K562 (cell line): ENCODE data around the gene CCNL2. TPM values are rescaled to one million over a fixed set of nuclear protein-coding genes. Genes with fewer than 3 reads are reported as not detected.

Source experiments
- CTCFL ChIP-seq: IDR thresholded peaks from 2 replicates; pipeline ENCODE4 v1.6.1; 2011; ENCODE audit warnings: borderline replicate concordance, low read depth, mild to moderate bottlenecking, moderate library complexity, low read length; ENCODE audit not compliant: insufficient read depth, poor library complexity, severe bottlenecking
- DIDO1 ChIP-seq: fragments of 450-650 bp; IDR thresholded peaks from 2 replicates; pipeline ENCODE4 v1.6.1; 2016; ENCODE audit warnings: low read depth, missing biosample characterization, missing genetic modification characterization
- EHMT2 ChIP-seq: fragments of 450-650 bp; IDR thresholded peaks from 2 replicates; pipeline ENCODE4 v1.6.1; 2018; ENCODE audit warnings: antibody characterized with exemption
- ELK3 ChIP-seq: fragments of 450-650 bp; formaldehyde crosslinking; IDR thresholded peaks from 2 replicates; pipeline ENCODE4 v1.4.0; 2020; ENCODE audit warnings: mild to moderate bottlenecking
- KDM4B ChIP-seq, 2 experiments: fragments of 450-650 bp in 1 of 2; sonication (generic) in 1 of 2; IDR thresholded peaks; 2 replicates each; pipeline ENCODE4 v1.6.1; 2016 to 2017; ENCODE audit warnings: borderline replicate concordance in 2 of 2, antibody characterized with exemption in 1 of 2, low read depth in 1 of 2, mild to moderate bottlenecking in 1 of 2
- MCM3 ChIP-seq: fragments of 450-650 bp; IDR thresholded peaks from 2 replicates; pipeline ENCODE4 v1.6.1; 2016
- MTA3 ChIP-seq: fragments of 450-650 bp; formaldehyde crosslinking; IDR thresholded peaks from 2 replicates; pipeline ENCODE4 v1.6.1; 2017; ENCODE audit warnings: mild to moderate bottlenecking, borderline replicate concordance
- RBM25 ChIP-seq: fragments of 200-400 bp; formaldehyde crosslinking; IDR thresholded peaks from 2 replicates; pipeline ENCODE4 v1.6.1; 2018; ENCODE audit warnings: low read length, low read depth, moderate library complexity; ENCODE audit not compliant: severe bottlenecking
- SP1 ChIP-seq: sonication (generic); formaldehyde crosslinking; IDR thresholded peaks from 2 replicates; pipeline ENCODE4 v1.8.1; 2022; ENCODE audit warnings: mild to moderate bottlenecking, missing genetic modification reagents
- TAL1 ChIP-seq: fragments of 450-650 bp; IDR thresholded peaks from 2 replicates; pipeline ENCODE4 v1.6.1; 2016; ENCODE audit warnings: mild to moderate bottlenecking
- TBL1XR1 ChIP-seq, 2 experiments: IDR thresholded peaks; 2 replicates each; pipeline ENCODE4 v1.6.1; 2012; ENCODE audit warnings: improper control_type of control experiment in 2 of 2, low read length in 2 of 2, mild to moderate bottlenecking in 1 of 2
- YBX1 ChIP-seq: fragments of 450-650 bp; IDR thresholded peaks from 2 replicates; pipeline ENCODE4 v1.7.1; 2016; ENCODE audit warnings: mild to moderate bottlenecking
- ZNF3 ChIP-seq: fragments of 250-450 bp; sonication (Bioruptor Pico); IDR thresholded peaks from 2 replicates; pipeline ENCODE4 v1.5.0; 2021; ENCODE audit warnings: mild to moderate bottlenecking, moderate library complexity
- ZNF76 ChIP-seq: fragments of 250-450 bp; sonication (Bioruptor Pico); IDR thresholded peaks from 2 replicates; pipeline ENCODE4 v1.4.0; 2020; ENCODE audit warnings: mild to moderate bottlenecking, moderate library complexity, borderline replicate concordance
- polyA plus RNA-seq, 8 experiments: library from polyadenylated mRNA; depleted of rRNA in 4 of 8; stranded (reverse) in 5 of 8; unstranded in 3 of 8; fragments of >200 nt; fragmentation: Nextera tagmentation in 2 of 8; fragmentation: Illumina TruSeq in 1 of 8; extraction: Ambion mirVana in 2 of 8; extraction: Trizol in 1 of 8; gene quantifications; 2 replicates each; pipeline versions ENCODE4 v1.2.1 to v1.2.3, GENCODE V29; 2011 to 2014; ENCODE audit warnings: inconsistent platforms in 1 of 8, missing spikeins in 1 of 8
- total RNA-seq, 7 experiments: library from RNA; depleted of rRNA in 6 of 7; stranded (reverse); fragments of >200 nt in 6 of 7; fragmentation: Illumina TruSeq in 2 of 7; extraction: Trizol in 2 of 7; gene quantifications; 2 replicates each; pipeline versions ENCODE4 v1.2.1 to v1.2.3, GENCODE V29; 2011 to 2021; ENCODE audit warnings: low replicate concordance in 1 of 7
- TF ChIP-seq, protein P1 (sequence below): fragments of 250-450 bp; sonication (Bioruptor Pico); IDR thresholded peaks from 2 replicates; pipeline ENCODE4 v1.8.0; 2021; ENCODE audit warnings: moderate library complexity, mild to moderate bottlenecking, inconsistent platforms
- TF ChIP-seq, protein P2 (sequence below): sonication (generic); formaldehyde crosslinking; IDR thresholded peaks from 2 replicates; pipeline ENCODE4 v1.8.0; 2023; ENCODE audit warnings: mild to moderate bottlenecking, missing genetic modification reagents
- TF ChIP-seq, protein P3 (sequence below): fragments of 450-650 bp; formaldehyde crosslinking; IDR thresholded peaks from 2 replicates; pipeline ENCODE4 v1.4.0; 2020; ENCODE audit warnings: mild to moderate bottlenecking, mixed read lengths

CCNL2 gene
- total and polyA plus RNA-seq, 9 of the 15 experiments (the other 6 are each of a cell fraction or from before 2014, with no cell fraction given): 2.8 to 287 (median 94.5) TPM

GRCh38 chr1:1399187-1399871 lies at the start of gene CCNL2 (continued):
- TF ChIP-seq, protein P1, sequence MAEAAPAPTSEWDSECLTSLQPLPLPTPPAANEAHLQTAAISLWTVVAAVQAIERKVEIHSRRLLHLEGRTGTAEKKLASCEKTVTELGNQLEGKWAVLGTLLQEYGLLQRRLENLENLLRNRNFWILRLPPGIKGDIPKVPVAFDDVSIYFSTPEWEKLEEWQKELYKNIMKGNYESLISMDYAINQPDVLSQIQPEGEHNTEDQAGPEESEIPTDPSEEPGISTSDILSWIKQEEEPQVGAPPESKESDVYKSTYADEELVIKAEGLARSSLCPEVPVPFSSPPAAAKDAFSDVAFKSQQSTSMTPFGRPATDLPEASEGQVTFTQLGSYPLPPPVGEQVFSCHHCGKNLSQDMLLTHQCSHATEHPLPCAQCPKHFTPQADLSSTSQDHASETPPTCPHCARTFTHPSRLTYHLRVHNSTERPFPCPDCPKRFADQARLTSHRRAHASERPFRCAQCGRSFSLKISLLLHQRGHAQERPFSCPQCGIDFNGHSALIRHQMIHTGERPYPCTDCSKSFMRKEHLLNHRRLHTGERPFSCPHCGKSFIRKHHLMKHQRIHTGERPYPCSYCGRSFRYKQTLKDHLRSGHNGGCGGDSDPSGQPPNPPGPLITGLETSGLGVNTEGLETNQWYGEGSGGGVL (CRISPR knock-in tag): no peak
- TF ChIP-seq ZNF76 (CRISPR knock-in tag): 0 out of 2 replicates have a peak, but pooled peaks have one; percentile 68
- TF ChIP-seq, protein P2, sequence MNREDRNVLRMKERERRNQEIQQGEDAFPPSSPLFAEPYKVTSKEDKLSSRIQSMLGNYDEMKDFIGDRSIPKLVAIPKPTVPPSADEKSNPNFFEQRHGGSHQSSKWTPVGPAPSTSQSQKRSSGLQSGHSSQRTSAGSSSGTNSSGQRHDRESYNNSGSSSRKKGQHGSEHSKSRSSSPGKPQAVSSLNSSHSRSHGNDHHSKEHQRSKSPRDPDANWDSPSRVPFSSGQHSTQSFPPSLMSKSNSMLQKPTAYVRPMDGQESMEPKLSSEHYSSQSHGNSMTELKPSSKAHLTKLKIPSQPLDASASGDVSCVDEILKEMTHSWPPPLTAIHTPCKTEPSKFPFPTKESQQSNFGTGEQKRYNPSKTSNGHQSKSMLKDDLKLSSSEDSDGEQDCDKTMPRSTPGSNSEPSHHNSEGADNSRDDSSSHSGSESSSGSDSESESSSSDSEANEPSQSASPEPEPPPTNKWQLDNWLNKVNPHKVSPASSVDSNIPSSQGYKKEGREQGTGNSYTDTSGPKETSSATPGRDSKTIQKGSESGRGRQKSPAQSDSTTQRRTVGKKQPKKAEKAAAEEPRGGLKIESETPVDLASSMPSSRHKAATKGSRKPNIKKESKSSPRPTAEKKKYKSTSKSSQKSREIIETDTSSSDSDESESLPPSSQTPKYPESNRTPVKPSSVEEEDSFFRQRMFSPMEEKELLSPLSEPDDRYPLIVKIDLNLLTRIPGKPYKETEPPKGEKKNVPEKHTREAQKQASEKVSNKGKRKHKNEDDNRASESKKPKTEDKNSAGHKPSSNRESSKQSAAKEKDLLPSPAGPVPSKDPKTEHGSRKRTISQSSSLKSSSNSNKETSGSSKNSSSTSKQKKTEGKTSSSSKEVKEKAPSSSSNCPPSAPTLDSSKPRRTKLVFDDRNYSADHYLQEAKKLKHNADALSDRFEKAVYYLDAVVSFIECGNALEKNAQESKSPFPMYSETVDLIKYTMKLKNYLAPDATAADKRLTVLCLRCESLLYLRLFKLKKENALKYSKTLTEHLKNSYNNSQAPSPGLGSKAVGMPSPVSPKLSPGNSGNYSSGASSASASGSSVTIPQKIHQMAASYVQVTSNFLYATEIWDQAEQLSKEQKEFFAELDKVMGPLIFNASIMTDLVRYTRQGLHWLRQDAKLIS (CRISPR knock-in tag): peak; percentile 55
- peak; percentile 99 for TF ChIP-seq CTCFL
- peak in 1 of 2 experiments; percentile 85; a peak in 2 of 4 replicates for TF ChIP-seq KDM4B (IDR thresholded peaks at IDR 0.05; ENCODE audit: borderline replicate concordance in 2 of 2, low read depth in 1 of 2)
- peak; percentile 99 for TF ChIP-seq SP1 (CRISPR knock-in tag)
- TF ChIP-seq ZNF3: no peak
- TF ChIP-seq MCM3: no peak
- TF ChIP-seq ELK3 (CRISPR knock-in tag): no peak
- peak; percentile 75 for TF ChIP-seq DIDO1
- TF ChIP-seq TAL1: no peak
- peak; percentile 100 for TF ChIP-seq RBM25
- TF ChIP-seq YBX1: no peak
- no peak for TF ChIP-seq EHMT2
- TF ChIP-seq MTA3: peak; percentile 95; the same call in 1 of the 2 replicates
- peak; percentile 36 to 56; a peak in 2 of 4 replicates for TF ChIP-seq TBL1XR1 (IDR thresholded peaks at IDR 0.05; ENCODE audit: low read length in 2 of 2)
- TF ChIP-seq, protein P3, sequence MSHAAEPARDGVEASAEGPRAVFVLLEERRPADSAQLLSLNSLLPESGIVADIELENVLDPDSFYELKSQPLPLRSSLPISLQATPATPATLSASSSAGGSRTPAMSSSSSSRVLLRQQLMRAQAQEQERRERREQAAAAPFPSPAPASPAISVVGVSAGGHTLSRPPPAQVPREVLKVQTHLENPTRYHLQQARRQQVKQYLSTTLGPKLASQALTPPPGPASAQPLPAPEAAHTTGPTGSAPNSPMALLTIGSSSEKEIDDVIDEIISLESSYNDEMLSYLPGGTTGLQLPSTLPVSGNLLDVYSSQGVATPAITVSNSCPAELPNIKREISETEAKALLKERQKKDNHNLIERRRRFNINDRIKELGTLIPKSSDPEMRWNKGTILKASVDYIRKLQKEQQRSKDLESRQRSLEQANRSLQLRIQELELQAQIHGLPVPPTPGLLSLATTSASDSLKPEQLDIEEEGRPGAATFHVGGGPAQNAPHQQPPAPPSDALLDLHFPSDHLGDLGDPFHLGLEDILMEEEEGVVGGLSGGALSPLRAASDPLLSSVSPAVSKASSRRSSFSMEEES (CRISPR knock-in tag): no peak; the same call in 1 of the 2 replicates
